ENCODE measurements around the gene KEAP1. TPM values are rescaled to one million over a fixed set of nuclear protein-coding genes. Genes with fewer than 3 reads are reported as not detected.
"Not testable (repeated sequence)": the region's sequence is repeated elsewhere in the genome, so short reads cannot be mapped to it uniquely, and the experiment has no call there.

The KEAP1 gene
- total RNA-seq, 2 donors from 2014 or later = 53.2 to 87.3 TPM

DNA sequence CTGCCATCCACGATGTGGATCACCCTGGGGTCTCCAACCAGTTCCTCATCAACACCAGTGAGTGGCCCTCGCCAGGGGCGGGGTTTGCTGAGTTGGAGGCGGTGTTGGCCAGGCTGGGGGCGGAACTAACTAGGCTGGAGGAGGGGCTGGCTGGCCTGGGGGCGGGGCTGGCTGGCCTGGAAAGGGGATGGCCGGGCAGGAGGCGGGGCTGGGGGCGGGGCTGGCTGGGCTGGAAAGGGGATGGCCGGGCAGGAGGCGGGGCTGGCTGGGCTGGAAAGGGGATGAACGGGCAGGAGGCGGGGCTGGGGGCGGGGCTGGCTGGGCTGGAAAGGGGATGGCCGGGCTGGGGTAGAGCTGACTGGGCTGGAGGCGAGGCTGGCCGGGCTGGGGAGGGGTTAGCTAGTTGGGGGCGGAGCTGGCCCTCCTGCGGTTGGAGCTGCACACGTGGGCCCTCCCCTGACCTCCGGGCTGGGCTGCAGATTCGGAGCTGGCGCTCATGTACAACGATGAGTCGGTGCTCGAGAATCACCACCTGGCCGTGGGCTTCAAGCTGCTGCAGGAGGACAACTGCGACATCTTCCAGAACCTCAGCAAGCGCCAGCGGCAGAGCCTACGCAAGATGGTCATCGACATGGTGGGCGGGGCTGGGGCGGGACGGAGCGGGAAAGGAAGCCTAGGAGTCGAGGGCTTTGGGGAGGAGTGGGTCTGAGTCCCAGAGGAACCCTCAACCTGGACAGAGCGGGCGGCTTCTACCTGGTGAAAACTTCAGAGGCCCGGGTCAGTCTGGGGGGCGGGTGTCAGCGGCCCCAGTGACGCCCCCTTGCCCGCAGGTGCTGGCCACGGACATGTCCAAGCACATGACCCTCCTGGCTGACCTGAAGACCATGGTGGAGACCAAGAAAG, 41.9 kb downstream of the KEAP1 start:
- no peaks in the 10 kb centered on the region for H3K9me3 ChIP-seq
- no peak overlapping the region for H3K27ac ChIP-seq
- peak; percentile 98 for DNase-seq
- peak overlapping the region; percentile 28 for H3K4me3 ChIP-seq
- no peaks in the 10 kb centered on the region for H3K4me1 ChIP-seq
- intact Hi-C loops (cut with DNase I) = no loop called here
- TF ChIP-seq, protein P1, sequence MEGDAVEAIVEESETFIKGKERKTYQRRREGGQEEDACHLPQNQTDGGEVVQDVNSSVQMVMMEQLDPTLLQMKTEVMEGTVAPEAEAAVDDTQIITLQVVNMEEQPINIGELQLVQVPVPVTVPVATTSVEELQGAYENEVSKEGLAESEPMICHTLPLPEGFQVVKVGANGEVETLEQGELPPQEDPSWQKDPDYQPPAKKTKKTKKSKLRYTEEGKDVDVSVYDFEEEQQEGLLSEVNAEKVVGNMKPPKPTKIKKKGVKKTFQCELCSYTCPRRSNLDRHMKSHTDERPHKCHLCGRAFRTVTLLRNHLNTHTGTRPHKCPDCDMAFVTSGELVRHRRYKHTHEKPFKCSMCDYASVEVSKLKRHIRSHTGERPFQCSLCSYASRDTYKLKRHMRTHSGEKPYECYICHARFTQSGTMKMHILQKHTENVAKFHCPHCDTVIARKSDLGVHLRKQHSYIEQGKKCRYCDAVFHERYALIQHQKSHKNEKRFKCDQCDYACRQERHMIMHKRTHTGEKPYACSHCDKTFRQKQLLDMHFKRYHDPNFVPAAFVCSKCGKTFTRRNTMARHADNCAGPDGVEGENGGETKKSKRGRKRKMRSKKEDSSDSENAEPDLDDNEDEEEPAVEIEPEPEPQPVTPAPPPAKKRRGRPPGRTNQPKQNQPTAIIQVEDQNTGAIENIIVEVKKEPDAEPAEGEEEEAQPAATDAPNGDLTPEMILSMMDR (IDR thresholded peaks at IDR 0.05) = no peak
- H3K27me3 ChIP-seq = no peaks in the 10 kb centered on the region
- no peak overlapping the region for H3K9ac ChIP-seq (ENCODE audit: low read depth in 2 of 2, low read length in 2 of 2)
- H3K36me3 ChIP-seq = no peaks in the 10 kb centered on the region

DNA sequence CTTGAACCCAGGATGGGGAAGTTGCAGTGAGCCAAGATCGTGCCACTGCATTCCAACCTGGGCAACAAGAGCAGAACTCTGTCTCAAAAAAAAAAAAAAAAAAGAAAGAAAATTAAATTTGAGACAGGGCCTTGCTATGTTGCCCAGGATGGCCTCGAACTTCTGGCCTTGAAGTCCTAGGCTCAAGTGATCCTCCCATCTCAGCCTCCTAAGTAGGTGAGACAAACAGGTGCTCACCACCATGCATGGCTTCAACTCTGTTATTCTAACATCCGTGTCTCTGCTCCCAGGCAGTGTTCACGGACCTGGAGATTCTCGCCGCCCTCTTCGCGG, 42.5 kb downstream of the KEAP1 start:
- no peaks in the 10 kb centered on the region for H3K36me3 ChIP-seq
- intact Hi-C loops (cut with DNase I) = no loop called here
- H3K9ac ChIP-seq (ENCODE audit: low read depth in 2 of 2, low read length in 2 of 2) = no peak overlapping the region
- no peaks in the 10 kb centered on the region for H3K27me3 ChIP-seq
- no peak for DNase-seq
- H3K4me1 ChIP-seq = no peaks in the 10 kb centered on the region
- no peak overlapping the region for H3K27ac ChIP-seq
- H3K9me3 ChIP-seq = no peaks in the 10 kb centered on the region
- TF ChIP-seq, protein P1 (IDR thresholded peaks at IDR 0.05) = no peak
- H3K4me3 ChIP-seq = no peak overlapping the region

DNA sequence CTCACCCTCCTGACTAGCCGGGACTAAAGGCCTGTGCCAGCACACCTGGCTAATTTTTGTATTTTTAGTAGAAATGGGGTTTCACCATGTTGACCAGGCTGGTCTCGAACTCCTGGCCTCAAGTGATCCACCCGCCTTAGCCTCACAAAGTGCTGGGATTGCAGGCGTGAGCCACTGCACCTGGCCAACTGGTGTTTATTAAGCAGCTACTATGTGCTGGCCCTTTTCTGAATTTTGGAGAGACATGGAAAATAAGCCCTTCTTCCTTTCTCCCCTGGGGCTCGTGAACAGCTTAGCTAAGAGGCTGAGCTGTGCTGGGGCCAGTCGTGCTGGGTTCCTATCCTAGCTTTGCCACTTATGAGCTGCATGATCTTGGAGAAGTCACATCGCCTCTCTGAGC, 44.4 kb downstream of the KEAP1 start:
- H3K27me3 ChIP-seq; H3K9ac ChIP-seq (ENCODE audit: low read depth in 2 of 2, low read length in 2 of 2); H3K4me1 ChIP-seq; H3K9me3 ChIP-seq; H3K4me3 ChIP-seq; intact Hi-C loops (cut with DNase I); H3K36me3 ChIP-seq; H3K27ac ChIP-seq; DNase-seq: not testable (repeated sequence)

DNA sequence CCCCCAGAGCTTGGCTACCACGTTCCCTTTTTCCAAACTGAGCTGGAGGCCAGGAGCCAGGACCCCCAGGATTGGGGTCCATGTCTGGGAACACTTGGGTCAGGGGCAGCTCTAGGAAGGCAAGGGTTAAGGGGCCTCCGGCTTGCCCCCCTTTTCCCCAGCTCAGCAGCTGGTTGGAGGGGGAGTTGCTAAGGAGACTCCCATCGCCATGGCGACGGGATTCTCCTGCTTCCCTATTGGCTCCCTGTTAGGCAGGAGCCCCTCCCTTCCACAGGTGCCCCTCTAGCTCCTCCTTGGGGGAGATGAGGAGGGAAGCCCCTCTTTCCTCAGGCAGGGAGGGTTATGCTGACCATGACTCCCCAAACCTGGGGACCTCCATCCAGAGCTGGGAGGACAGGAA, 48.9 kb downstream of the KEAP1 start:
- H3K4me1 ChIP-seq = no peaks in the 10 kb centered on the region
- intact Hi-C loops (cut with DNase I) = no loop called here

DNA sequence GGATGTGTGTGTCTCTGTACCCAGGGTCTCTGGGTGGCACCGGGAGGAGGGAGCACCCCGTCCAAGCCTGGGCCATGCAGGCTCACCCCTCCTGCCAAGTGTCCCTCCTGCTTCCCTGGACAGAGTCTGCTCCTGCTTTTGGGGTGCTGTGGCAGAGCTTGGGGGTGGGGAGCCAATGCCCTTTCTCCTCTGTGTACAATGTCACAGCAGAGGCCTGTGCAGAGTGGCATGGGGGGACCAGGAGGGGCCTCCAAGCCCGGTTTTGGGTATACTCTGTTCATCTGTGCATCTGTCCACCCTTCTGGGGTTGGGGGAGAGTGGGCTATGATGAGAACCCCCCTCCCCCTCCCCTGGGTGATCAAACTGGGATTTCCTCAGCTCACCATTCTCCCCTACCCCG, 49.3 kb downstream of the KEAP1 start:
- Histone ChIP-seq H3K27me3 (no peaks in the 10 kb centered on the region), H3K4me3 (no peak overlapping the region), H3K36me3 (no peaks in the 10 kb centered on the region), H3K9ac (ENCODE audit: low read depth in 2 of 2, low read length in 2 of 2) (no peak overlapping the region), H3K4me1 (no peaks in the 10 kb centered on the region), H3K9me3 (no peaks in the 10 kb centered on the region), H3K27ac (no peak overlapping the region)
- DNase-seq = no peak
- TF ChIP-seq, protein P1 (IDR thresholded peaks at IDR 0.05) = no peak
- intact Hi-C loops (cut with DNase I) = no loop called here

More for the DNA sequence above, 48.9 kb downstream of the KEAP1 start:
- Histone ChIP-seq H3K36me3 (no peaks in the 10 kb centered on the region), H3K4me3 (no peak overlapping the region), H3K27me3 (no peaks in the 10 kb centered on the region), H3K9me3 (no peaks in the 10 kb centered on the region), H3K9ac (ENCODE audit: low read depth in 2 of 2, low read length in 2 of 2) (no peak overlapping the region), H3K27ac (no peak overlapping the region)
- TF ChIP-seq, protein P1 (IDR thresholded peaks at IDR 0.05) = no peak
- DNase-seq = no peak
